Lung (tissue), 12 donors: ENCODE results near the gene STX10. TPM values are rescaled to one million over a fixed set of nuclear protein-coding genes. Genes with fewer than 3 reads are reported as not detected.

Experiments
- ATAC-seq: fragments of 200-7000 bp; cut with Tn5 transposase; one replicate; pipeline ENCODE4 v1.9.1; 2020; ENCODE audit warnings: moderate number of reproducible peaks; ENCODE audit not compliant: insufficient read depth, low FRiP score
- DNase-seq, 3 donors: peaks; one replicate each; pipeline ENCODE4 v3.0.0-alpha.2; 2013 to 2017
- H3K27ac ChIP-seq, 2 donors: one replicate each; pipeline ENCODE4 v1.5.1; 2013; ENCODE audit warnings: mild to moderate bottlenecking in 2 of 2, moderate library complexity in 2 of 2, control low read depth in 1 of 2, inconsistent platforms in 1 of 2, low read depth in 1 of 2, low read length in 1 of 2
- H3K27me3 ChIP-seq, 3 donors: one replicate each; pipeline ENCODE4 v1.5.1; 2013; ENCODE audit warnings: low read length in 2 of 3; ENCODE audit not compliant: control insufficient read depth in 3 of 3, insufficient read depth in 3 of 3
- H3K36me3 ChIP-seq, 4 donors: one replicate each; pipeline ENCODE4 v1.5.1; 2013; ENCODE audit warnings: low read length in 4 of 4, mild to moderate bottlenecking in 1 of 4, moderate library complexity in 1 of 4; ENCODE audit not compliant: control insufficient read depth in 4 of 4, insufficient read depth in 4 of 4
- H3K4me1 ChIP-seq, 5 donors: one replicate each; pipeline ENCODE4 v1.5.1; 2013; ENCODE audit warnings: low read length in 5 of 5, mild to moderate bottlenecking in 2 of 5, moderate library complexity in 1 of 5; ENCODE audit not compliant: control insufficient read depth in 5 of 5, insufficient read depth in 5 of 5
- H3K4me3 ChIP-seq: one replicate; pipeline ENCODE4 v1.5.1; 2013; ENCODE audit warnings: mild to moderate bottlenecking, control low read depth, moderate library complexity
- H3K9ac ChIP-seq, 2 donors: one replicate each; pipeline ENCODE4 v1.5.1; 2013; ENCODE audit warnings: low read length in 2 of 2, control low read depth in 1 of 2; ENCODE audit not compliant: insufficient read depth in 1 of 2
- H3K9me3 ChIP-seq, 4 donors: one replicate each; pipeline ENCODE4 v1.5.1; 2013; ENCODE audit warnings: low read length in 3 of 4, mild to moderate bottlenecking in 1 of 4, moderate library complexity in 1 of 4; ENCODE audit not compliant: control insufficient read depth in 4 of 4, insufficient read depth in 3 of 4
- CTCF ChIP-seq: IDR thresholded peaks from 2 replicates; pipeline ENCODE4 v1.5.1; 2012; ENCODE audit warnings: mild to moderate bottlenecking; ENCODE audit errors: control extremely low read depth, extremely low read depth
- WGBS, 2 donors: extraction: QIAGEN DNeasy Blood & Tissue Kit; methylation state at CpG; one replicate each; pipeline ENCODE4 v1.1.7; 2013; 5-methylcytosine and 5-hydroxymethylcytosine counted together
- polyA plus RNA-seq, 2 donors: library from polyadenylated mRNA; stranded (reverse); fragments of 200-250 nt; gene quantifications; one replicate each; pipeline ENCODE4 v1.2.1, GENCODE V29; 2013
- total RNA-seq, 2 donors: library from RNA; depleted of rRNA in 1 of 2; stranded (reverse); fragments of >200 nt in 1 of 2; gene quantifications; one replicate each; pipeline ENCODE4 v1.2.1, GENCODE V29; 2014 to 2021
- donor health status: control.
- donor health status: control.
- donor health status: Bipolar disorder and iron deficiency.
- donor health status: healthy.
- donor health status: DM: yes; HTN: yes; CAD: no.

Gene STX10
- total and polyA plus RNA-seq, 4 donors: 45.8 to 136 (median 111) TPM

GRCh38 chr19:13128583-13128982 is 21.6 kb downstream of the STX10 start:
- no peak overlapping the region for H3K9ac ChIP-seq
- peaks cover 0 to 4% (median 0%) of the 10 kb centered on the region in 5 donors for H3K4me1 ChIP-seq
- 53 to 79% methylated on average over 1 of the region's 1 CpG for WGBS, 2 donors
- no peak overlapping the region for H3K27ac ChIP-seq
- ATAC-seq: no peak
- H3K36me3 ChIP-seq: peaks cover 0 to 6% (median 0%) of the 10 kb centered on the region in 4 donors
- H3K9me3 ChIP-seq: no peaks in the 10 kb centered on the region
- no peak overlapping the region for H3K4me3 ChIP-seq
- DNase-seq: no peak
- no peaks in the 10 kb centered on the region for H3K27me3 ChIP-seq
- no peak for TF ChIP-seq CTCF

- DNase-seq: no peak
- ATAC-seq: no peak
- Histone ChIP-seq H3K27ac (no peak overlapping the region), H3K36me3 (peaks cover 0 to 6% (median 0%) of the 10 kb centered on the region in 4 donors), H3K9ac (no peak overlapping the region), H3K4me1 (peaks cover 0 to 2% (median 0%) of the 10 kb centered on the region in 5 donors), H3K27me3 (no peaks in the 10 kb centered on the region), H3K4me3 (no peak overlapping the region), H3K9me3 (no peaks in the 10 kb centered on the region)
- WGBS, 2 donors: 90 to 95% methylated on average over 6 of the region's 6 CpGs
- no peak for TF ChIP-seq CTCF
Observed at GRCh38 chr19:13127811-13128575, 22.2 kb downstream of the STX10 start.

- TF ChIP-seq CTCF: no peak
- H3K9ac ChIP-seq: no peak overlapping the region
- 95 to 99% methylated on average over 9 of the region's 9 CpGs for WGBS, 2 donors
- no peaks in the 10 kb centered on the region for H3K9me3 ChIP-seq
- H3K4me1 ChIP-seq: no peaks in the 10 kb centered on the region
- H3K4me3 ChIP-seq: no peak overlapping the region
- no peak for DNase-seq
- ATAC-seq: no peak
- H3K36me3 ChIP-seq: peaks cover 0 to 6% (median 0%) of the 10 kb centered on the region in 4 donors
- no peaks in the 10 kb centered on the region for H3K27me3 ChIP-seq
- H3K27ac ChIP-seq: no peak overlapping the region
Observed at GRCh38 chr19:13127051-13127450, 23.1 kb downstream of the STX10 start.
